IPS DF 6.9 (cell line): ENCODE data around the gene MRPS7.
"Not testable (repeated sequence)": the region's sequence is repeated elsewhere in the genome, so short reads cannot be mapped to it uniquely, and the experiment has no call there.

ENCODE experiments used
- DNase-seq: peaks from one replicate; pipeline ENCODE4 v3.0.0-alpha.2; 2013; ENCODE audit warnings: low read depth, low spot score
- H3K27ac ChIP-seq: one replicate; pipeline ENCODE4 v1.5.1; 2013; ENCODE audit warnings: low read length, control low read depth
- H3K27me3 ChIP-seq: 2 replicates; pipeline ENCODE4 v1.6.1; 2013; ENCODE audit warnings: mild to moderate bottlenecking, low read length; ENCODE audit not compliant: control insufficient read depth, insufficient read depth
- H3K36me3 ChIP-seq: 2 replicates; pipeline ENCODE4 v1.6.1; 2013; ENCODE audit warnings: low read length; ENCODE audit not compliant: control insufficient read depth, insufficient read depth
- H3K4me1 ChIP-seq: 2 replicates; pipeline ENCODE4 v1.6.1; 2013; ENCODE audit warnings: low read length; ENCODE audit not compliant: control insufficient read depth, insufficient read depth
- H3K4me3 ChIP-seq: 2 replicates; pipeline ENCODE4 v1.5.1; 2013; ENCODE audit warnings: mild to moderate bottlenecking, low read length
- H3K9me3 ChIP-seq: 2 replicates; pipeline ENCODE4 v1.6.1; 2013; ENCODE audit warnings: low read length, inconsistent platforms; ENCODE audit not compliant: control insufficient read depth, insufficient read depth
- WGBS: extraction: QIAGEN DNeasy Blood & Tissue Kit; methylation state at CpG from one replicate; pipeline ENCODE4 v1.1.7; 2013; ENCODE audit warnings: mixed read lengths, missing lambda C conversion rate; ENCODE audit not compliant: insufficient read length, insufficient coverage; 5-methylcytosine and 5-hydroxymethylcytosine counted together

The MRPS7 gene

GRCh38 chr17:75244133-75244866, 17.4 kb upstream of the MRPS7 start:
- DNase-seq = no peak
- Histone ChIP-seq H3K9me3 (no peaks in the 10 kb centered on the region), H3K36me3 (peaks cover 33% of the 10 kb centered on the region), H3K4me1 (no peaks in the 10 kb centered on the region), H3K27ac (no peak overlapping the region), H3K4me3 (no peak overlapping the region), H3K27me3 (no peaks in the 10 kb centered on the region)
- no CpG with 5 or more reads among the region's 22 CpGs for WGBS

DNA sequence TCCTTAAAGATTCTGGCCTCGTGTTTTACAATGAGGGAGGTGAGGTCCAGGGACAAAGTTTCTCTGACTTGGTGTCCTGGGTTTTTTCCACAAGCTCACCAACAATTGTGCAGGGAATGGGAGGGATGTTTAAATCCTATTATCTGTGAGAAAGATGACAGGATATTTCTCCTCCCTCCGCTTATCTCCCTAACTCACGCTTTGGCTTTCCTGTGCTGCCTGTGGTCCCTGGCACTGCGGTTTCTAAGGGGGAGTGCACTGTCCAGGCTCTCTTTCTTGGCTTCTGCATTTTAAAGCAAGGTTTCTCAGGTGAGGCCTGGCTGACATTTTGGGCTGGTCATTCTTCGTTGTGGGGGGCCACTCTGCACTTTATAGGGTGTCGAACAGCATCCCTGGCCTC, 16.7 kb upstream of the MRPS7 start:
- no peaks in the 10 kb centered on the region for H3K27me3 ChIP-seq
- H3K27ac ChIP-seq = no peak overlapping the region
- WGBS = no CpG with 5 or more reads among the region's 6 CpGs
- no peak for DNase-seq
- no peaks in the 10 kb centered on the region for H3K9me3 ChIP-seq
- H3K4me1 ChIP-seq = no peaks in the 10 kb centered on the region
- H3K36me3 ChIP-seq = peaks cover 33% of the 10 kb centered on the region
- H3K4me3 ChIP-seq = no peak overlapping the region

DNA sequence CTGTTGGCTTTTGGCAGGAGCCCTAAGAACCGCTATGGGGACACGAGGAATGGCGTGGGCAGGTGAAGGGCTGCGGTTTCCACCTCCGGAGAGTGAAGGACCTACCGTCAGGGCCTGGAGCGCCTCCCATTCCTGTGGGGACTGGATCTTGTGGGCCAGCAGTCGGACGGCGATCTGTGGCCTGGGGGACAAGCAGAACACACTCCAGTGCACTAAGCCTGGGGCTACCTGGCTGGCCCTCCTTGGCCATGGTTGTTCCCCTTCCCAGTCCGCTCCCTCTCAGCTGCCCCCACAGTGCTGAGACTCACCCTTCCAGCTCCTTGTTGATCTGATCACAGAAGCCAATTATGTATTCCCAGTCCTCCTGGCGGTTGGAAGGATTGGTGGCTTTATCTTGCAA, 15.3 kb upstream of the MRPS7 start:
- H3K27ac ChIP-seq = no peak overlapping the region
- no CpG with 5 or more reads among the region's 12 CpGs for WGBS
- H3K36me3 ChIP-seq = peaks cover 29% of the 10 kb centered on the region
- DNase-seq = no peak
- no peaks in the 10 kb centered on the region for H3K9me3 ChIP-seq
- H3K4me3 ChIP-seq = no peak overlapping the region
- no peaks in the 10 kb centered on the region for H3K4me1 ChIP-seq
- no peaks in the 10 kb centered on the region for H3K27me3 ChIP-seq

DNA sequence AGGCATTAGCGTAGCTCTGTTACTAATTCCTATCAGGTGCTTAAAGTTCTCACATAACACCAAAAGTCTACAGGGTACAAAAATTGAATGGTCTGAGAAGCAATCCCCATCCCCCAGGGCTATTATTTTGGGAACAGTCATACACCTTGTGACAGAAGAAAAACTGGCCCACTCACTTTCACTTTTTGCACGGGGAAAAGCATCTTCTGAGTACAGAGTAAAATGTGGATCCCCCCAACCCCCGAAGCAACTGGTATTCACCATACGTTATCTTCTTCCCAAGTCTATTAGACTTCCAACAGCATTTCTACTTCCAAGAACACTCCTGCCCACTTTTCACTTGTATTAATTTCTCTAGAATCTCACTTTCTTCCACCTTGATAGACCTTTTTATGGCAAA, 12.1 kb upstream of the MRPS7 start:
- H3K9me3 ChIP-seq = no peaks in the 10 kb centered on the region
- no peak overlapping the region for H3K4me3 ChIP-seq
- peaks cover 8% of the 10 kb centered on the region; the same call in 1 of the 2 replicates for H3K36me3 ChIP-seq
- H3K27me3 ChIP-seq = no peaks in the 10 kb centered on the region
- no CpG with 5 or more reads among the region's 4 CpGs for WGBS
- DNase-seq = no peak
- H3K27ac ChIP-seq = no peak overlapping the region
- H3K4me1 ChIP-seq = peaks cover 2% of the 10 kb centered on the region; the same call in 1 of the 2 replicates

DNA sequence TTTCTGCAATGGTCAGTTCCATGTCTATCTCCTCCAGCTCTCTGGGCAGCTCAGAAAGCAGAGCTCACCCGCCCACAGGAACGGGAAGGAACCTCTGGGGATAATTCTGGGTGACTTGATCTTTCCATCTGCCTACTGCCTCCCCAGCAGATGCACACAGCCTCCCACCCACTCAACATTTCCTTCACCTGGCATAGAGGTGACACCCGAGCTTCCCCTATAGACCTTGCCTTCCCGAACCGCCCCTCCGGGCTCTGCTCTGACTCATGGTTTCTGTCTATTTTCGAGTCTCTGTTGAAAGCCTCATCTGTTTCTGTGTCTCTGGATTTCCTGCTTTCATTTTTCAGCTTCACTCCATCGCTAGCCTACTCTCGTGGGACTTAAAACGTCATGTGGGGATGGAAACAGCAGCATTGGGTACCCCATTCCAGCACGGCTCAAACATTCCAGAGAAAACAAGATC, 11.6 kb upstream of the MRPS7 start:
- Histone ChIP-seq H3K36me3 (peaks cover 8% of the 10 kb centered on the region; the same call in 1 of the 2 replicates), H3K27me3 (no peaks in the 10 kb centered on the region), H3K4me1 (peaks cover 2% of the 10 kb centered on the region; the same call in 1 of the 2 replicates), H3K9me3 (no peaks in the 10 kb centered on the region), H3K27ac (no peak overlapping the region), H3K4me3 (no peak overlapping the region)
- WGBS = no CpG with 5 or more reads among the region's 11 CpGs
- no peak for DNase-seq

DNA sequence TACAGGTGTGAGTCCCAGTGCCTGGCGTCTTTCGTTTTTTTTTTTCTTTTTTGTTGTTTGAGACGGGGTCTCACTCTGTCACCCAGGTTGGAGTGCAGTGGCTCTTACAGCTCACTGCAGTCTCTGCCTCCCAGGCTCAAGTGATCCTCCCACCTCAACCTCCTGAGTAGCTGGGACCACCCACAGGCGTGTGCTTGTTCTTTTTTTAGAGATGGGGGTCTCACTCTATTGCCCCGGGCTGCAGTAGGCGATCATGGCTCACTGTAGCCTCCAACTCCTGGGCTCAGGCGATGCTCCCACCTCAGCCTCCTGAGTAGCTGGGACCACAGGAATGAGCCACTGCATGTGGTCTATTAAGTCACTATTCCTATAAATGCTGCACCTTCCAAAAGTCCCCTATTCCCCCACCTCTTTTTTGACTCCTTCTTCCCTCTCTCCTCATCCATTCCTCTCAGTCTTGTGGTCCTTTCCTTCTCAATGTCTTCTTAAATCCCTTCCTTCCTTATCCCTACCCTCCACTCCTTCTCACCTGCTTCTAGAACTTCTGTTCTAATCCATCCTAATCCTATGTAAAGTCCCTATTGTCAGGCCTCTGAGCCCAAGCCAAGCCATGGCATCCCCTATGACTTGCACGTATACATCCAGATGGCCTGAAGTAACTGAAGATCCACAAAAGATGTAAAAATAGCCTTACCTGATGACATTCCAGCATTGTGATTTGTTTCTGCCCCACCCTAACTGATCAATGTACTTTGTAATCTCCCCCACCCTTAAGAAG, 9.5 kb upstream of the MRPS7 start:
- Histone ChIP-seq H3K9me3 (no peaks in the 10 kb centered on the region), H3K27ac (no peak overlapping the region), H3K4me3 (no peak overlapping the region), H3K4me1 (peaks cover 2% of the 10 kb centered on the region; the same call in 1 of the 2 replicates), H3K36me3 (no peaks in the 10 kb centered on the region), H3K27me3 (no peaks in the 10 kb centered on the region)
- no peak for DNase-seq
- WGBS = no CpG with 5 or more reads among the region's 8 CpGs

- not testable (repeated sequence) for H3K27ac ChIP-seq, H3K27me3 ChIP-seq, H3K36me3 ChIP-seq, H3K4me1 ChIP-seq, DNase-seq, H3K4me3 ChIP-seq, H3K9me3 ChIP-seq
- 100% methylated on average over 1 of the region's 11 CpGs for WGBS
Measured at GRCh38 chr17:75255954-75256698, 5.6 kb upstream of the MRPS7 start.

GRCh38 chr17:75257228-75257627, 4.5 kb upstream of the MRPS7 start:
- not testable (repeated sequence) for H3K4me3 ChIP-seq, H3K27me3 ChIP-seq, DNase-seq, H3K9me3 ChIP-seq, H3K27ac ChIP-seq, H3K36me3 ChIP-seq, H3K4me1 ChIP-seq
- WGBS = no CpG with 5 or more reads among the region's 2 CpGs

- Histone ChIP-seq H3K4me1 (no peaks in the 10 kb centered on the region), H3K27me3 (no peaks in the 10 kb centered on the region), H3K27ac (no peak overlapping the region), H3K4me3 (peak overlapping the region; percentile 81), H3K9me3 (no peaks in the 10 kb centered on the region), H3K36me3 (peaks cover 8% of the 10 kb centered on the region)
- WGBS = no CpG with 5 or more reads among the region's 31 CpGs
- no peak for DNase-seq
Measured at GRCh38 chr17:75260641-75261335, 891 bp upstream of the MRPS7 start.

DNA sequence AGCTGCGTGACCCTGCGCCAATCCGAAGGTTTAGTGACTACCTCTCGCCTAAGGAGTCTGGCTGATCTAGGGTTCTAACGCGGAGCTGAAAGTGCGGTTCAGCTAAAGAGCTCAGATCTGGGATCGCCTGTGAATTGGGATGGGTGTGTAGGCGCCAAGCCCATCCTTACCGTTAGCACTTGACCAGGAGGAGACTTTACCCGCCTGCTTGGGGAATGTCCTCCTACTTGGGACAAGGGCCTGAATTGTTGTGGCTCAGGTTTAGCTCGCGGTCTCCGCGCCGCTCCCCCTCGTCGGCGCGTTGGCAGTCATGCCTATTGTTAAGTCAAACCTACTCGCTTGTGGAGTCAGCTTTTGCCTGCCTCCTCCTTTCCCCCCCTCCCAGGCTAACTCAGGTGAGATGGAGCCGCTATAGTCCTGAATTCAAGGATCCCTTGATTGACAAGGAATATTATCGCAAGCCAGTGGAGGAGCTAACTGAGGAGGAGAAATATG, 480 bp downstream of the MRPS7 start:
- Histone ChIP-seq H3K36me3 (peaks cover 17% of the 10 kb centered on the region), H3K27me3 (no peaks in the 10 kb centered on the region), H3K4me1 (no peaks in the 10 kb centered on the region), H3K4me3 (peak overlapping the region; percentile 81), H3K27ac (no peak overlapping the region), H3K9me3 (no peaks in the 10 kb centered on the region)
- WGBS = no CpG with 5 or more reads among the region's 23 CpGs
- DNase-seq = no peak
